SK-N-SH (cell line): ENCODE data around the gene MT1F. TPM values are rescaled to one million over a fixed set of nuclear protein-coding genes. Genes with fewer than 3 reads are reported as not detected.

Experiments
- CTCF ChIA-PET: fragments of 300-600, 350-600 bp; formaldehyde crosslinking; extraction: SDS; loops from one replicate; lab custom pipeline; 2021; lab: Yijun Ruan, JAX
- POLR2A ChIA-PET: fragments of 350-600 bp; sonication (Branson Sonifier 250); formaldehyde crosslinking; extraction: SDS; loops from one replicate; lab custom pipeline; 2020; ENCODE audit warnings: antibody characterized with exemption, inconsistent platforms; lab: Yijun Ruan, JAX
- DNase-seq: peaks from one replicate; pipeline ENCODE4 v3.0.0; 2012
- H2AFZ ChIP-seq: fragments of 200-600 bp; sonication (generic); 2 replicates; pipeline ENCODE4 v1.8.1; 2016; ENCODE audit warnings: antibody characterized with exemption, mild to moderate bottlenecking, low read depth
- H3F3A ChIP-seq: fragments of 200-600 bp; sonication (generic); replicated peaks from 2 replicates; pipeline ENCODE3; 2016; ENCODE audit warnings: antibody characterized with exemption, mild to moderate bottlenecking; ENCODE audit not compliant: insufficient read depth
- H3K27ac ChIP-seq, 2 experiments: fragments of 200-500 bp in 1 of 2; fragments of 200-600 bp in 1 of 2; sonication (Bioruptor generic) in 1 of 2; sonication (generic), shearing (Covaris generic) in 1 of 2; 2 replicates each; pipeline versions ENCODE4 v1.5.1 to v1.6.1; 2014 to 2016; ENCODE audit warnings: low read depth in 2 of 2, inconsistent platforms in 1 of 2, low read length in 1 of 2, mild to moderate bottlenecking in 1 of 2, mixed read lengths in 1 of 2
- H3K27me3 ChIP-seq: fragments of 200-600 bp; sonication (generic), shearing (Covaris generic); 2 replicates; pipeline ENCODE4 v1.6.1; 2016; ENCODE audit warnings: mixed run types; ENCODE audit not compliant: insufficient read depth
- H3K36me3 ChIP-seq, 2 experiments: fragments of 200-500 bp in 1 of 2; fragments of 200-600 bp in 1 of 2; sonication (Bioruptor generic) in 1 of 2; sonication (generic) in 1 of 2; replicated peaks in 1 of 2; 2 replicates each; pipeline versions ENCODE3 to v1.5.1; 2014 to 2016; ENCODE audit warnings: low read length in 1 of 2, mild to moderate bottlenecking in 1 of 2; ENCODE audit not compliant: insufficient read depth in 2 of 2, control insufficient read depth in 1 of 2
- H3K4me1 ChIP-seq, 2 experiments: fragments of 200-500 bp in 1 of 2; fragments of 200-600 bp in 1 of 2; sonication (Bioruptor generic) in 1 of 2; sonication (generic), shearing (Covaris generic) in 1 of 2; 2 replicates each; pipeline versions ENCODE4 v1.5.1 to v1.6.1; 2014 to 2016; ENCODE audit warnings: low read depth in 1 of 2, low read length in 1 of 2, mixed run types in 1 of 2; ENCODE audit not compliant: insufficient read depth in 2 of 2, control insufficient read depth in 1 of 2
- H3K4me2 ChIP-seq: fragments of 200-600 bp; sonication (generic), shearing (Covaris generic); 2 replicates; pipeline ENCODE4 v1.6.1; 2017; ENCODE audit warnings: mixed run types
- H3K4me3 ChIP-seq, 2 experiments: fragments of 200-500 bp in 1 of 2; fragments of 200-600 bp in 1 of 2; sonication (Bioruptor generic) in 1 of 2; sonication (generic), shearing (Covaris generic) in 1 of 2; 2 replicates each; pipeline versions ENCODE4 v1.5.1 to v1.8.1; 2014 to 2016; ENCODE audit warnings: low read depth in 2 of 2, inconsistent platforms in 1 of 2, low read length in 1 of 2, mild to moderate bottlenecking in 1 of 2, mixed read lengths in 1 of 2, moderate library complexity in 1 of 2
- H3K79me2 ChIP-seq: fragments of 200-600 bp; sonication (generic); 2 replicates; pipeline ENCODE4 v1.8.1; 2017; ENCODE audit warnings: mild to moderate bottlenecking; ENCODE audit not compliant: insufficient read depth
- H3K9ac ChIP-seq: fragments of 200-600 bp; sonication (generic); 2 replicates; pipeline ENCODE4 v1.6.1; 2017; ENCODE audit warnings: mixed run types
- H3K9me2 ChIP-seq: fragments of 200-600 bp; sonication (generic); 2 replicates; pipeline ENCODE4 v1.6.1; 2017; ENCODE audit warnings: mixed run types
- H3K9me3 ChIP-seq: fragments of 200-600 bp; sonication (generic); 2 replicates; pipeline ENCODE4 v1.6.1; 2017; ENCODE audit warnings: mixed run types, mild to moderate bottlenecking, moderate library complexity
- H4K20me1 ChIP-seq: fragments of 200-600 bp; sonication (generic); 2 replicates; pipeline ENCODE4 v1.6.1; 2017; ENCODE audit warnings: mild to moderate bottlenecking, mixed run types; ENCODE audit not compliant: insufficient read depth
- CHD2 ChIP-seq: fragments of 150-350 bp; IDR thresholded peaks from 2 replicates; pipeline ENCODE4 v1.6.1; 2018; ENCODE audit warnings: low read length; ENCODE audit not compliant: partially characterized antibody
- ELF1 ChIP-seq: IDR thresholded peaks from 2 replicates; pipeline ENCODE4 v1.4.0; 2012
- EP300 ChIP-seq, 2 experiments: IDR thresholded peaks; 2 replicates each; pipeline versions ENCODE4 v1.4.0 to v1.6.1; 2012; ENCODE audit warnings: borderline replicate concordance in 1 of 2, low read depth in 1 of 2, low read length in 1 of 2
- FOXJ3 ChIP-seq: sonication (generic); formaldehyde crosslinking; IDR thresholded peaks from 2 replicates; pipeline ENCODE4 v1.5.1; 2020; ENCODE audit warnings: mild to moderate bottlenecking, missing genetic modification reagents
- FOXM1 ChIP-seq: IDR thresholded peaks from 2 replicates; pipeline ENCODE4 v1.4.0; 2012; ENCODE audit warnings: low read depth, mild to moderate bottlenecking
- JUND ChIP-seq: IDR thresholded peaks from 2 replicates; pipeline ENCODE4 v1.4.0; 2012
- POLR2AphosphoS5 ChIP-seq: IDR thresholded peaks from 2 replicates; pipeline ENCODE4 v1.6.1; 2012; ENCODE audit warnings: low read depth, low read length
- RCOR1 ChIP-seq: fragments of 150-350 bp; IDR thresholded peaks from 2 replicates; pipeline ENCODE4 v1.6.1; 2017; ENCODE audit warnings: antibody characterized with exemption, low read length
- RFX5 ChIP-seq: IDR thresholded peaks from 2 replicates; pipeline ENCODE4 v1.6.1; 2012; ENCODE audit warnings: mild to moderate bottlenecking, improper control_type of control experiment, low read length
- RXRA ChIP-seq: IDR thresholded peaks from 2 replicates; pipeline ENCODE4 v1.4.0; 2012; ENCODE audit warnings: low read depth, mild to moderate bottlenecking, borderline replicate concordance
- TCF12 ChIP-seq: IDR thresholded peaks from 2 replicates; pipeline ENCODE4 v1.4.0; 2012
- YY1 ChIP-seq: IDR thresholded peaks from 2 replicates; pipeline ENCODE4 v1.4.0; 2012; ENCODE audit warnings: low read depth, mild to moderate bottlenecking
- WGBS: methylation state at CpG from one replicate; pipeline ENCODE4 v1.1.6; 2017; ENCODE audit warnings: low lambda C conversion rate; 5-methylcytosine and 5-hydroxymethylcytosine counted together
- polyA plus RNA-seq, 3 experiments: library from polyadenylated mRNA; depleted of rRNA; stranded (reverse); fragments of >200 nt; gene quantifications; 2 replicates each; pipeline ENCODE4 v1.2.3, GENCODE V29; 2012
- TF ChIP-seq, protein P1 (sequence below): IDR thresholded peaks from 2 replicates; pipeline ENCODE4 v1.4.0; 2012; ENCODE audit warnings: low read depth, borderline replicate concordance
- TF ChIP-seq, protein P2 (sequence below): IDR thresholded peaks from 2 replicates; pipeline ENCODE4 v1.4.0; 2012; ENCODE audit warnings: low read depth, borderline replicate concordance
- TF ChIP-seq, protein P3 (sequence below): IDR thresholded peaks from 2 replicates; pipeline ENCODE4 v1.4.0; 2012; ENCODE audit warnings: low read depth
- TF ChIP-seq, protein P4 (sequence below): IDR thresholded peaks from 2 replicates; pipeline ENCODE4 v1.6.1; 2012; ENCODE audit warnings: mild to moderate bottlenecking, low read depth, low read length, moderate library complexity
- TF ChIP-seq, protein P5 (sequence below): fragments of 150-350 bp; IDR thresholded peaks from 2 replicates; pipeline ENCODE4 v1.6.1; 2016; ENCODE audit warnings: mild to moderate bottlenecking, low read depth, low read length

MT1F gene
- polyA plus RNA-seq, 1 of the 3 experiments (the other 2 are of a cell fraction) = 13.0 TPM

DNA sequence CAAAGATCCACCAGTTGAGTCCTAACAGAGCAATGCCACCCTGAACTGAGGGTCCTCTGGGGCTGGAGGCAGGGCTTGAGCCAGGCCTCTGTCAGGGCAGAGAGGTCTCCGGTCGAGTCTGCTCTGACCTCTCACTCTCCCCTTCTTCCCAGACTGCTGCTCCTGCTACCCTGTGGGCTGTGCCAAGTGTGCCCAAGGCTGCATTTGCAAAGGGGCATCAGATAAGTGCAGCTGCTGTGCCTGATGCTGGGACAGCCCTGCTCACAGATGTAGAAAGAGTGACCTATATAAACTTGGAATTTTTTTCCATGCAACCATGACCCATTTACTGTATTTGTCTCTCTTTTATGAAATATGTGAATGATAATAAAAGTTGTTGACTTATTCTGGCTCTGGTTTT, 8.5 kb upstream of the MT1F start (continued):
- TF ChIP-seq, protein P1, sequence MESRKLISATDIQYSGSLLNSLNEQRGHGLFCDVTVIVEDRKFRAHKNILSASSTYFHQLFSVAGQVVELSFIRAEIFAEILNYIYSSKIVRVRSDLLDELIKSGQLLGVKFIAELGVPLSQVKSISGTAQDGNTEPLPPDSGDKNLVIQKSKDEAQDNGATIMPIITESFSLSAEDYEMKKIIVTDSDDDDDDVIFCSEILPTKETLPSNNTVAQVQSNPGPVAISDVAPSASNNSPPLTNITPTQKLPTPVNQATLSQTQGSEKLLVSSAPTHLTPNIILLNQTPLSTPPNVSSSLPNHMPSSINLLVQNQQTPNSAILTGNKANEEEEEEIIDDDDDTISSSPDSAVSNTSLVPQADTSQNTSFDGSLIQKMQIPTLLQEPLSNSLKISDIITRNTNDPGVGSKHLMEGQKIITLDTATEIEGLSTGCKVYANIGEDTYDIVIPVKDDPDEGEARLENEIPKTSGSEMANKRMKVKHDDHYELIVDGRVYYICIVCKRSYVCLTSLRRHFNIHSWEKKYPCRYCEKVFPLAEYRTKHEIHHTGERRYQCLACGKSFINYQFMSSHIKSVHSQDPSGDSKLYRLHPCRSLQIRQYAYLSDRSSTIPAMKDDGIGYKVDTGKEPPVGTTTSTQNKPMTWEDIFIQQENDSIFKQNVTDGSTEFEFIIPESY = no peak
- TF ChIP-seq TCF12 = no peak
- TF ChIP-seq, protein P2, sequence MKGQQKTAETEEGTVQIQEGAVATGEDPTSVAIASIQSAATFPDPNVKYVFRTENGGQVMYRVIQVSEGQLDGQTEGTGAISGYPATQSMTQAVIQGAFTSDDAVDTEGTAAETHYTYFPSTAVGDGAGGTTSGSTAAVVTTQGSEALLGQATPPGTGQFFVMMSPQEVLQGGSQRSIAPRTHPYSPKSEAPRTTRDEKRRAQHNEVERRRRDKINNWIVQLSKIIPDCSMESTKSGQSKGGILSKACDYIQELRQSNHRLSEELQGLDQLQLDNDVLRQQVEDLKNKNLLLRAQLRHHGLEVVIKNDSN = no peak
- TF ChIP-seq, protein P3, sequence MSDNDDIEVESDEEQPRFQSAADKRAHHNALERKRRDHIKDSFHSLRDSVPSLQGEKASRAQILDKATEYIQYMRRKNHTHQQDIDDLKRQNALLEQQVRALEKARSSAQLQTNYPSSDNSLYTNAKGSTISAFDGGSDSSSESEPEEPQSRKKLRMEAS = no peak
- TF ChIP-seq RXRA = no peak
- TF ChIP-seq, protein P4, sequence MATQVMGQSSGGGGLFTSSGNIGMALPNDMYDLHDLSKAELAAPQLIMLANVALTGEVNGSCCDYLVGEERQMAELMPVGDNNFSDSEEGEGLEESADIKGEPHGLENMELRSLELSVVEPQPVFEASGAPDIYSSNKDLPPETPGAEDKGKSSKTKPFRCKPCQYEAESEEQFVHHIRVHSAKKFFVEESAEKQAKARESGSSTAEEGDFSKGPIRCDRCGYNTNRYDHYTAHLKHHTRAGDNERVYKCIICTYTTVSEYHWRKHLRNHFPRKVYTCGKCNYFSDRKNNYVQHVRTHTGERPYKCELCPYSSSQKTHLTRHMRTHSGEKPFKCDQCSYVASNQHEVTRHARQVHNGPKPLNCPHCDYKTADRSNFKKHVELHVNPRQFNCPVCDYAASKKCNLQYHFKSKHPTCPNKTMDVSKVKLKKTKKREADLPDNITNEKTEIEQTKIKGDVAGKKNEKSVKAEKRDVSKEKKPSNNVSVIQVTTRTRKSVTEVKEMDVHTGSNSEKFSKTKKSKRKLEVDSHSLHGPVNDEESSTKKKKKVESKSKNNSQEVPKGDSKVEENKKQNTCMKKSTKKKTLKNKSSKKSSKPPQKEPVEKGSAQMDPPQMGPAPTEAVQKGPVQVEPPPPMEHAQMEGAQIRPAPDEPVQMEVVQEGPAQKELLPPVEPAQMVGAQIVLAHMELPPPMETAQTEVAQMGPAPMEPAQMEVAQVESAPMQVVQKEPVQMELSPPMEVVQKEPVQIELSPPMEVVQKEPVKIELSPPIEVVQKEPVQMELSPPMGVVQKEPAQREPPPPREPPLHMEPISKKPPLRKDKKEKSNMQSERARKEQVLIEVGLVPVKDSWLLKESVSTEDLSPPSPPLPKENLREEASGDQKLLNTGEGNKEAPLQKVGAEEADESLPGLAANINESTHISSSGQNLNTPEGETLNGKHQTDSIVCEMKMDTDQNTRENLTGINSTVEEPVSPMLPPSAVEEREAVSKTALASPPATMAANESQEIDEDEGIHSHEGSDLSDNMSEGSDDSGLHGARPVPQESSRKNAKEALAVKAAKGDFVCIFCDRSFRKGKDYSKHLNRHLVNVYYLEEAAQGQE = no peak
- TF ChIP-seq CHD2 = no peak
- TF ChIP-seq RFX5 = no peak
- no peak for TF ChIP-seq ELF1
- TF ChIP-seq EP300 (IDR thresholded peaks at IDR 0.05; ENCODE audit: borderline replicate concordance in 1 of 2, low read depth in 1 of 2, low read length in 1 of 2) = peak in 1 of 2 experiments; percentile 35; a peak in 1 of 4 replicates

DNA sequence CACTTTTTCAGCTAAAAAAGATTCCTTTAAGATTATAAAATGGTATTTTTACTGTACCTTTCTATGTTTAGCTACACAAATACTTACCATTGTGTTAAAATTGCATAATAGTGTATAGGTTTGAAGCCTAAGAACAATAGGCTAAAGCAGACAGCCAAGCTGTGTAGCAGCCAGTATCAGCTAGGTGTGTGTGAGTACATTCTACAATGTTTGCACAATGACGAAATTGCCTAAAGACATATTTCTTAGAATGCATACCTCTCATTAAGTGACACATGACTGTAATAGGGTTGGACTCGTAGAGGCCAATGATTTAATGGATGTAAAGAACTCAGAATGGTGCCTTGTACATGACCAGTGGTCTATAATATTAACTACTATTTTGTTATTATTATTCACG, 7.9 kb upstream of the MT1F start:
- Histone ChIP-seq H3K4me1 (peaks cover 0 to 7% of the 10 kb centered on the region in 2 experiments; a peak in 2 of 4 replicates), H3K9me3 (no peaks in the 10 kb centered on the region), H4K20me1 (no peaks in the 10 kb centered on the region), H3K4me3 (no peak overlapping the region), H3K27me3 (0 out of 2 replicates have a peak, but pooled peaks cover 15% of the 10 kb centered on the region), H3K4me2 (no peak overlapping the region), H3K9me2 (no peaks in the 10 kb centered on the region), H3K36me3 (no peaks in the 10 kb centered on the region), H3F3A (no peaks in the 10 kb centered on the region), H2AFZ (no peak overlapping the region), H3K79me2 (no peaks in the 10 kb centered on the region), H3K27ac (no peak overlapping the region), H3K9ac (no peak overlapping the region)
- no peak for DNase-seq
- WGBS = 50% methylated on average over 3 of the region's 3 CpGs
- ChIA-PET POLR2A (no interaction called here), CTCF (interaction anchor here (1.9 kb wide), 1 partner anchor 49 kb away, joined by 5 read pairs; no protein-coding TSS in a partner anchor)
- TF ChIP-seq, protein P5, sequence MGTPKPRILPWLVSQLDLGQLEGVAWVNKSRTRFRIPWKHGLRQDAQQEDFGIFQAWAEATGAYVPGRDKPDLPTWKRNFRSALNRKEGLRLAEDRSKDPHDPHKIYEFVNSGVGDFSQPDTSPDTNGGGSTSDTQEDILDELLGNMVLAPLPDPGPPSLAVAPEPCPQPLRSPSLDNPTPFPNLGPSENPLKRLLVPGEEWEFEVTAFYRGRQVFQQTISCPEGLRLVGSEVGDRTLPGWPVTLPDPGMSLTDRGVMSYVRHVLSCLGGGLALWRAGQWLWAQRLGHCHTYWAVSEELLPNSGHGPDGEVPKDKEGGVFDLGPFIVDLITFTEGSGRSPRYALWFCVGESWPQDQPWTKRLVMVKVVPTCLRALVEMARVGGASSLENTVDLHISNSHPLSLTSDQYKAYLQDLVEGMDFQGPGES = no peak
- TF ChIP-seq JUND = no peak
- no peak for TF ChIP-seq POLR2AphosphoS5
- TF ChIP-seq, protein P3 = no peak
- TF ChIP-seq FOXM1 = no peak
- TF ChIP-seq FOXJ3 (CRISPR knock-in tag) = no peak
- TF ChIP-seq RCOR1 = no peak
- no peak for TF ChIP-seq YY1
